Panc1 (cell line): ENCODE data around the gene DDX10. TPM values are rescaled to one million over a fixed set of nuclear protein-coding genes. Genes with fewer than 3 reads are reported as not detected.

Experiments
- ATAC-seq: fragments of 200-7000 bp; cut with Tn5 transposase; 2 replicates; pipeline ENCODE4 v1.9.1; 2020; ENCODE audit warnings: mild to moderate bottlenecking, moderate library complexity
- BruUV-seq: library from RNA; stranded (reverse); fragments of 400-500 nt; replicated peaks from 2 replicates; lab custom pipeline; 2021; lab: Mats Ljungman, UMichigan
- CTCF ChIA-PET: fragments of 300-600 bp; sonication (Branson Sonifier 250); formaldehyde crosslinking; loops from one replicate; lab custom pipeline; 2022; ENCODE audit warnings: antibody characterized with exemption; lab: Charles Lee
- POLR2A ChIA-PET: fragments of 300-600 bp; sonication (Branson Sonifier 250); formaldehyde crosslinking; loops from one replicate; lab custom pipeline; 2022; ENCODE audit warnings: antibody characterized with exemption; lab: Charles Lee
- DNase-seq: peaks from one replicate; pipeline ENCODE4 v3.0.0-alpha.2; 2010; ENCODE audit warnings: low read depth, low spot score
- H3K27ac ChIP-seq: 2 replicates; pipeline ENCODE4 v1.5.1; 2011; ENCODE audit warnings: mild to moderate bottlenecking, low read length, inconsistent platforms
- H3K27me3 ChIP-seq: fragments of 200-500 bp; sonication (Bioruptor generic); 2 replicates; pipeline ENCODE4 v1.6.0; 2014; ENCODE audit warnings: low read length, inconsistent platforms; ENCODE audit not compliant: control insufficient read depth, insufficient read depth
- H3K36me3 ChIP-seq: fragments of 200-500 bp; sonication (Bioruptor generic); 2 replicates; pipeline ENCODE4 v1.5.1; 2014; ENCODE audit warnings: inconsistent platforms, mild to moderate bottlenecking, low read length, moderate library complexity; ENCODE audit not compliant: control insufficient read depth, insufficient read depth
- H3K4me1 ChIP-seq: 2 replicates; pipeline ENCODE4 v1.5.1; 2011; ENCODE audit warnings: inconsistent platforms, mild to moderate bottlenecking, low read length, moderate library complexity; ENCODE audit not compliant: control insufficient read depth, insufficient read depth
- H3K4me3 ChIP-seq, 2 experiments: 2 replicates each; pipeline ENCODE4 v1.5.1; 2011 to 2012; ENCODE audit warnings: low read depth in 2 of 2, low read length in 2 of 2, mild to moderate bottlenecking in 2 of 2, inconsistent platforms in 1 of 2, moderate library complexity in 1 of 2
- H3K9me3 ChIP-seq: fragments of 200-500 bp; sonication (Bioruptor generic); 2 replicates; pipeline ENCODE4 v1.5.1; 2014; ENCODE audit warnings: low read depth, mild to moderate bottlenecking, inconsistent platforms, low read length, moderate library complexity; ENCODE audit not compliant: control insufficient read depth, insufficient read depth
- POLR2AphosphoS5 ChIP-seq: IDR thresholded peaks from 2 replicates; pipeline ENCODE4 v1.6.1; 2012; ENCODE audit warnings: mild to moderate bottlenecking, low read depth, low read length, moderate library complexity
- SIN3A ChIP-seq: IDR thresholded peaks from 2 replicates; pipeline ENCODE4 v1.6.1; 2012; ENCODE audit warnings: low read depth, mild to moderate bottlenecking, low read length, moderate library complexity, borderline replicate concordance; ENCODE audit not compliant: insufficient read depth
- TCF7L2 ChIP-seq: IDR thresholded peaks from 2 replicates; pipeline ENCODE4 v1.6.1; 2011; ENCODE audit warnings: mild to moderate bottlenecking, low read depth, low read length, inconsistent platforms
- in situ Hi-C: cut with HindIII; loops from 2 replicates; pipeline ENCODE4 v1.10.0; 2016; ENCODE audit warnings: low sequenced_read_pairs, low pct_unique_long_range_greater_than_20kb
- intact Hi-C: fragments of 100-400 bp; cut with micrococcal nuclease; formaldehyde crosslinking; loops from one replicate; pipeline ENCODE4 v1.10.0; 2022; ENCODE audit not compliant: unreplicated experiment
- total RNA-seq: library from RNA; stranded (reverse); gene quantifications from one replicate; pipeline ENCODE4 v1.2.1, GENCODE V29; 2021; ENCODE audit not compliant: unreplicated experiment
- TF ChIP-seq, protein P1 (sequence below), 2 experiments: IDR thresholded peaks; 2 replicates each; pipeline ENCODE4 v1.6.1; 2011 to 2012; ENCODE audit warnings: low read depth in 2 of 2, control low read depth in 1 of 2, low read length in 1 of 2, mild to moderate bottlenecking in 1 of 2, moderate library complexity in 1 of 2; ENCODE audit not compliant: insufficient read depth in 1 of 2
- TF ChIP-seq, protein P2 (sequence below): fragments of 450-650 bp; IDR thresholded peaks from 2 replicates; pipeline ENCODE4 v1.5.1; 2017; ENCODE audit warnings: mild to moderate bottlenecking

Gene DDX10
- total RNA-seq, 1 experiment from 2014 or later = 48.8 TPM

DNA sequence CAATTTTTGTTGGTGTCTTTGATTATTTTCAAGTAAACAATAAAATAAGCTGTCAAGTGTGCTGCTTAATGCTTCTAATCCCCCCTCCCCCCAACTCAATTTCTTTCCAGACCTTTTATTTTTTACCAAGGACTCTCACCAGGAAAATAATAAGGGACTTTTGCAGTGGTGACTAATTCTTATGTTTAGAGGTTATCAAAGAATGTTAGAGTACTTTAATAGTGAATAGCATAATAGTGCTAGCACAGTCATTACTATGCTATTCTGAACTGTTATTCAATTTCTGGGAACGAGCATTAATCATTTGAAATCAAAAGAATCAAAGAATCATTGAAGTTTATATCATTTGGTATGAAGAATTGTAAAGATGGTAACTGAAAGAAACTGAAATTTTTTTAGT, 251.4 kb downstream of the DDX10 start:
- intact Hi-C loops = no loop called here
- BruUV-seq = no TSS peak
- H3K4me1 ChIP-seq = no peaks in the 10 kb centered on the region

DNA sequence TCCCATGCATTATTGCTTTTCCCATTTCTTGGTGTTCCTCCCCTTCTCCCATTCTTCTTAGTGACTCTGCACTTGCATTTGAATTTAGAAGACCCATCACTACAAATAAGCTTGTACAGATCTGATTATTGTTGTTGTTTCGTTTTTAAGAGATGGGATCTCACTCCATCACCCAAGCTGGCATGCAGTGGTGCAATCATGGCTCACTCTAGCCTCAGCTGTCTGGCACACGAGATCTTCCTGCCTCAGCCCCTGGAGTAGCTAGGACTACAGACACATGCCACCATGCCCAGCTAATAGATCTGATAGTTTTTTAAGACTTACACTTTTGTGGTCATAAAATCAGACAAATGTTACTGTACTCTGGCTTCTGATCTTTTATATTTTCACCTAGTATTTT, 252.1 kb downstream of the DDX10 start:
- Histone ChIP-seq H3K9me3 (no peaks in the 10 kb centered on the region), H3K27me3 (no peaks in the 10 kb centered on the region), H3K4me1 (no peaks in the 10 kb centered on the region), H3K36me3 (no peaks in the 10 kb centered on the region), H3K4me3 (no peak overlapping the region), H3K27ac (no peak overlapping the region)
- no TSS peak for BruUV-seq
- DNase-seq = no peak
- ChIA-PET POLR2A (no interaction called here), CTCF (no interaction called here)
- intact Hi-C loops = no loop called here
- in situ Hi-C loops = no loop called here
- ATAC-seq = no peak
- no peak for TF ChIP-seq POLR2AphosphoS5
- TF ChIP-seq, protein P1, sequence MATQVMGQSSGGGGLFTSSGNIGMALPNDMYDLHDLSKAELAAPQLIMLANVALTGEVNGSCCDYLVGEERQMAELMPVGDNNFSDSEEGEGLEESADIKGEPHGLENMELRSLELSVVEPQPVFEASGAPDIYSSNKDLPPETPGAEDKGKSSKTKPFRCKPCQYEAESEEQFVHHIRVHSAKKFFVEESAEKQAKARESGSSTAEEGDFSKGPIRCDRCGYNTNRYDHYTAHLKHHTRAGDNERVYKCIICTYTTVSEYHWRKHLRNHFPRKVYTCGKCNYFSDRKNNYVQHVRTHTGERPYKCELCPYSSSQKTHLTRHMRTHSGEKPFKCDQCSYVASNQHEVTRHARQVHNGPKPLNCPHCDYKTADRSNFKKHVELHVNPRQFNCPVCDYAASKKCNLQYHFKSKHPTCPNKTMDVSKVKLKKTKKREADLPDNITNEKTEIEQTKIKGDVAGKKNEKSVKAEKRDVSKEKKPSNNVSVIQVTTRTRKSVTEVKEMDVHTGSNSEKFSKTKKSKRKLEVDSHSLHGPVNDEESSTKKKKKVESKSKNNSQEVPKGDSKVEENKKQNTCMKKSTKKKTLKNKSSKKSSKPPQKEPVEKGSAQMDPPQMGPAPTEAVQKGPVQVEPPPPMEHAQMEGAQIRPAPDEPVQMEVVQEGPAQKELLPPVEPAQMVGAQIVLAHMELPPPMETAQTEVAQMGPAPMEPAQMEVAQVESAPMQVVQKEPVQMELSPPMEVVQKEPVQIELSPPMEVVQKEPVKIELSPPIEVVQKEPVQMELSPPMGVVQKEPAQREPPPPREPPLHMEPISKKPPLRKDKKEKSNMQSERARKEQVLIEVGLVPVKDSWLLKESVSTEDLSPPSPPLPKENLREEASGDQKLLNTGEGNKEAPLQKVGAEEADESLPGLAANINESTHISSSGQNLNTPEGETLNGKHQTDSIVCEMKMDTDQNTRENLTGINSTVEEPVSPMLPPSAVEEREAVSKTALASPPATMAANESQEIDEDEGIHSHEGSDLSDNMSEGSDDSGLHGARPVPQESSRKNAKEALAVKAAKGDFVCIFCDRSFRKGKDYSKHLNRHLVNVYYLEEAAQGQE (IDR thresholded peaks at IDR 0.05; ENCODE audit: insufficient read depth in 1 of 2, low read depth in 2 of 2, low read length in 1 of 2) = no peak
- TF ChIP-seq SIN3A = no peak
- TF ChIP-seq, protein P2, sequence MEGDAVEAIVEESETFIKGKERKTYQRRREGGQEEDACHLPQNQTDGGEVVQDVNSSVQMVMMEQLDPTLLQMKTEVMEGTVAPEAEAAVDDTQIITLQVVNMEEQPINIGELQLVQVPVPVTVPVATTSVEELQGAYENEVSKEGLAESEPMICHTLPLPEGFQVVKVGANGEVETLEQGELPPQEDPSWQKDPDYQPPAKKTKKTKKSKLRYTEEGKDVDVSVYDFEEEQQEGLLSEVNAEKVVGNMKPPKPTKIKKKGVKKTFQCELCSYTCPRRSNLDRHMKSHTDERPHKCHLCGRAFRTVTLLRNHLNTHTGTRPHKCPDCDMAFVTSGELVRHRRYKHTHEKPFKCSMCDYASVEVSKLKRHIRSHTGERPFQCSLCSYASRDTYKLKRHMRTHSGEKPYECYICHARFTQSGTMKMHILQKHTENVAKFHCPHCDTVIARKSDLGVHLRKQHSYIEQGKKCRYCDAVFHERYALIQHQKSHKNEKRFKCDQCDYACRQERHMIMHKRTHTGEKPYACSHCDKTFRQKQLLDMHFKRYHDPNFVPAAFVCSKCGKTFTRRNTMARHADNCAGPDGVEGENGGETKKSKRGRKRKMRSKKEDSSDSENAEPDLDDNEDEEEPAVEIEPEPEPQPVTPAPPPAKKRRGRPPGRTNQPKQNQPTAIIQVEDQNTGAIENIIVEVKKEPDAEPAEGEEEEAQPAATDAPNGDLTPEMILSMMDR = no peak
- no peak for TF ChIP-seq TCF7L2

More for the DNA sequence above, 251.4 kb downstream of the DDX10 start:
- in situ Hi-C loops = no loop called here
- no peak overlapping the region for H3K4me3 ChIP-seq
- H3K27ac ChIP-seq = no peak overlapping the region
- DNase-seq = no peak
- no peaks in the 10 kb centered on the region for H3K27me3 ChIP-seq
- H3K36me3 ChIP-seq = no peaks in the 10 kb centered on the region
- H3K9me3 ChIP-seq = no peaks in the 10 kb centered on the region
- POLR2A ChIA-PET = no interaction called here
- CTCF ChIA-PET = no interaction called here
- TF ChIP-seq SIN3A (no peak), POLR2AphosphoS5 (no peak), TCF7L2 (no peak)
- TF ChIP-seq, protein P2 = no peak
- TF ChIP-seq, protein P1 (IDR thresholded peaks at IDR 0.05; ENCODE audit: insufficient read depth in 1 of 2, low read depth in 2 of 2, low read length in 1 of 2) = no peak
- ATAC-seq = no peak
